CD4-positive, alpha-beta T cell (primary cell): ENCODE measurements around the gene ZDHHC12. TPM values are rescaled to one million over a fixed set of nuclear protein-coding genes. Genes with fewer than 3 reads are reported as not detected.

Experiments
- ATAC-seq: fragments of 200-7000 bp; cut with Tn5 transposase; one replicate; pipeline ENCODE4 v1.10.0; 2022; ENCODE audit warnings: mild to moderate bottlenecking; ENCODE audit not compliant: poor library complexity
- CTCF ChIA-PET: fragments of 350-600 bp; sonication (Branson Sonifier 250); formaldehyde crosslinking; loops from one replicate; lab custom pipeline; 2021; ENCODE audit warnings: antibody characterized with exemption, inconsistent platforms; lab: Charles Lee
- POLR2A ChIA-PET: fragments of 350-600 bp; sonication (Branson Sonifier 250); formaldehyde crosslinking; loops from one replicate; lab custom pipeline; 2021; ENCODE audit warnings: antibody characterized with exemption, inconsistent platforms; lab: Charles Lee
- DNase-seq, 14 experiments: peaks; one replicate each; pipeline ENCODE4 v3.0.0-alpha.2; 2013 to 2020; ENCODE audit warnings: mixed read lengths in 2 of 14
- H3K27ac ChIP-seq, 2 donors: one replicate each; pipeline versions ENCODE4 v1.5.1 to v1.7.0; 2013; ENCODE audit warnings: low read length in 2 of 2, low read depth in 1 of 2, mild to moderate bottlenecking in 1 of 2
- H3K27me3 ChIP-seq, 2 experiments: 1 replicate in 1 of 2; 2 replicates in 1 of 2; pipeline versions ENCODE4 v1.6.1 to v1.7.0; 2013; ENCODE audit warnings: low read length in 2 of 2, control low read depth in 1 of 2, mild to moderate bottlenecking in 1 of 2, moderate library complexity in 1 of 2; ENCODE audit not compliant: insufficient read depth in 2 of 2, control insufficient read depth in 1 of 2
- H3K36me3 ChIP-seq: one replicate; pipeline ENCODE4 v1.6.1; 2013; ENCODE audit warnings: low read length, control low read depth; ENCODE audit not compliant: insufficient read depth
- H3K4me1 ChIP-seq: one replicate; pipeline ENCODE4 v1.6.1; 2013; ENCODE audit warnings: low read length, control low read depth; ENCODE audit not compliant: insufficient read depth
- H3K4me3 ChIP-seq: one replicate; pipeline ENCODE4 v1.5.1; 2013; ENCODE audit warnings: mild to moderate bottlenecking, low read length, moderate library complexity
- H3K9me3 ChIP-seq, 2 experiments: 1 replicate in 1 of 2; 2 replicates in 1 of 2; pipeline versions ENCODE4 v1.6.1 to v1.7.0; 2013; ENCODE audit warnings: low read length in 2 of 2, mild to moderate bottlenecking in 2 of 2, control low read depth in 1 of 2, moderate library complexity in 1 of 2; ENCODE audit not compliant: control insufficient read depth in 1 of 2, insufficient read depth in 1 of 2
- H3K27ac Mint-ChIP-seq: one replicate; pipeline ENCODE4 v1.8.0; 2020; ENCODE audit warnings: mixed read lengths
- H3K27me3 Mint-ChIP-seq: one replicate; pipeline ENCODE4 v1.8.0; 2021; ENCODE audit warnings: mixed read lengths
- H3K36me3 Mint-ChIP-seq: one replicate; pipeline ENCODE4 v1.8.0; 2021; ENCODE audit warnings: low read depth, mixed read lengths
- H3K4me1 Mint-ChIP-seq: one replicate; pipeline ENCODE4 v1.8.0; 2021; ENCODE audit warnings: low read depth, mixed read lengths
- H3K4me3 Mint-ChIP-seq: one replicate; pipeline ENCODE4 v1.8.0; 2020; ENCODE audit warnings: mild to moderate bottlenecking, mixed read lengths
- H3K9me3 Mint-ChIP-seq: one replicate; pipeline ENCODE4 v1.8.0; 2020; ENCODE audit warnings: mixed read lengths
- intact Hi-C, 2 experiments: fragments of 100-400 bp; cut with DNase I in 1 of 2; cut with micrococcal nuclease in 1 of 2; formaldehyde crosslinking; loops; one replicate each; pipeline versions ENCODE4 v1.15.1 to v1.9.0; 2023 to 2025; cut with DNase I, micrococcal nuclease
- total RNA-seq, 174 experiments: library from RNA in 2 of 174; stranded (reverse) in 2 of 174; gene quantifications; one replicate each; pipeline ENCODE4 v1.2.3 and lab custom pipeline; 2021 to 2026
- TF ChIP-seq, protein P1 (sequence below): fragments of 200-600 bp; IDR thresholded peaks from one replicate; pipeline ENCODE4 v1.8.0; 2022; ENCODE audit warnings: antibody characterized with exemption, mild to moderate bottlenecking

ZDHHC12 gene
- total RNA-seq, 2 experiments from 2014 or later: 22.0 to 23.7 TPM

DNA sequence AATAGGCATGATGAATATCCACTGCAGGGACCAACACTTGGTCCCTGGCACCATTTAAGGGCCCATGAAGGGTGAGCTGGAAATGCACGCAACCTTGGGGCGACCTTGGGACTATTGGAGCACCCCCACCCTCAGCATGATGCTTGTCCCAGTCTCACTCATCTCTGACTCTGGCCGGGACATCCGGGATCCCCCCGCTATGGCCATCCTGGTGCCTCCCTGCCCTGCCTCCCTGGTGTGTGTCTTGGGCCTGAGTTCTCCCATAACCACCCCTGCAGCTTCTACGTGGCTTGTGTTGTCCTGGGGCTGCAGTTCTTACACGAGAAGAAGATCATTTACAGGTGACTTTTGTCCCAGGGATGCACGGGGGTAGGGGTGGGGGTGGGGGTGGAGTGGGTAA lies 5.9 kb downstream of the ZDHHC12 start:
- peaks cover 13% of the 10 kb centered on the region for H3K36me3 Mint-ChIP-seq
- TF ChIP-seq, protein P1, sequence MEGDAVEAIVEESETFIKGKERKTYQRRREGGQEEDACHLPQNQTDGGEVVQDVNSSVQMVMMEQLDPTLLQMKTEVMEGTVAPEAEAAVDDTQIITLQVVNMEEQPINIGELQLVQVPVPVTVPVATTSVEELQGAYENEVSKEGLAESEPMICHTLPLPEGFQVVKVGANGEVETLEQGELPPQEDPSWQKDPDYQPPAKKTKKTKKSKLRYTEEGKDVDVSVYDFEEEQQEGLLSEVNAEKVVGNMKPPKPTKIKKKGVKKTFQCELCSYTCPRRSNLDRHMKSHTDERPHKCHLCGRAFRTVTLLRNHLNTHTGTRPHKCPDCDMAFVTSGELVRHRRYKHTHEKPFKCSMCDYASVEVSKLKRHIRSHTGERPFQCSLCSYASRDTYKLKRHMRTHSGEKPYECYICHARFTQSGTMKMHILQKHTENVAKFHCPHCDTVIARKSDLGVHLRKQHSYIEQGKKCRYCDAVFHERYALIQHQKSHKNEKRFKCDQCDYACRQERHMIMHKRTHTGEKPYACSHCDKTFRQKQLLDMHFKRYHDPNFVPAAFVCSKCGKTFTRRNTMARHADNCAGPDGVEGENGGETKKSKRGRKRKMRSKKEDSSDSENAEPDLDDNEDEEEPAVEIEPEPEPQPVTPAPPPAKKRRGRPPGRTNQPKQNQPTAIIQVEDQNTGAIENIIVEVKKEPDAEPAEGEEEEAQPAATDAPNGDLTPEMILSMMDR: no peak
- DNase-seq: no peak
- H3K9me3 ChIP-seq: no peaks in the 10 kb centered on the region
- H3K27ac Mint-ChIP-seq: no peak overlapping the region
- intact Hi-C loops: no loop called here
- peaks cover 10% of the 10 kb centered on the region for H3K4me1 Mint-ChIP-seq
- ATAC-seq: no peak
- H3K27me3 ChIP-seq: no peaks in the 10 kb centered on the region
- H3K27ac ChIP-seq: no peak overlapping the region
- ChIA-PET CTCF (no interaction called here), POLR2A (interaction anchor here (0.6 kb wide), 1 partner anchor 58 kb away, joined by 3 read pairs; no protein-coding TSS in a partner anchor)
- no peaks in the 10 kb centered on the region for H3K9me3 Mint-ChIP-seq
- peaks cover 13% of the 10 kb centered on the region for H3K36me3 ChIP-seq
- H3K4me1 ChIP-seq: peaks cover 6% of the 10 kb centered on the region
- no peaks in the 10 kb centered on the region for H3K27me3 Mint-ChIP-seq
- H3K4me3 Mint-ChIP-seq: no peak overlapping the region
- no peak overlapping the region for H3K4me3 ChIP-seq

DNA sequence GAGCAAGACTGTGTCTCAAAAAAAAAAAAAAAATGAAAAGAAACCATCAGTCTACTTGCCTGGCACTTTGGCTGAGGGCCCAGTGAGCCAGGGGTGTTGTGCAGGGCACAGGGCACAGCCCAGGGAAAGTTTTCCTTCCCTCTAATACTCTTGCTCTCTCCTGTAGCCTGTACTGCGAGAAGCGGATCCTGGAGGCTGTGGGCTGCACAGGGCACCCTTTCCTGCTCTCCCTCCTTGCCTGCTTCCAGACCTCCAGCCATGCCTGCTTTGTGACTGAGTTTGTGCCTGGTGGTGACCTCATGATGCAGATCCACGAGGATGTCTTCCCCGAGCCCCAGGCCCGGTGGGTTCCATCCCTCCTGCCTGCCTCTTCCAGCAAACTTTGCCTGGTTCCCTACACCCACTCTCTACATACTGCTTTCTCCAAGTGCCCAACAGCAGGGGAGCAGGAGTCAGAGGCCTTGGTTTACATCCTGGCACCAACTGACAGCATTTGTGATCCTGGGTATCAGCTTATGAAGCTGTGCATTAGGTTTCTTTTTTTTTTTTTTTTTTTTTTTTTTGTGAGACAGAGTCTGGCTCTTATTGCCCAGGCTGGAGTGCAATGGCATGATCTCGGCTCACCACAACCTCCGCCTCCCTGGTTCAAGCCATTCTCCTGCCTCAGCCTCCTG lies 7.2 kb downstream of the ZDHHC12 start:
- no peaks in the 10 kb centered on the region for H3K9me3 ChIP-seq
- Mint-ChIP-seq H3K36me3 (peaks cover 1% of the 10 kb centered on the region), H3K4me3 (no peak overlapping the region), H3K9me3 (no peaks in the 10 kb centered on the region), H3K27me3 (no peaks in the 10 kb centered on the region), H3K4me1 (no peaks in the 10 kb centered on the region), H3K27ac (no peak overlapping the region)
- TF ChIP-seq, protein P1: no peak
- H3K27me3 ChIP-seq: no peaks in the 10 kb centered on the region
- intact Hi-C loops: no loop called here
- ATAC-seq: no peak
- POLR2A ChIA-PET: interaction anchor here (0.7 kb wide), 1 partner anchor 407 kb away, joined by 4 read pairs; no protein-coding TSS in a partner anchor
- no peaks in the 10 kb centered on the region for H3K4me1 ChIP-seq
- no peak overlapping the region for H3K4me3 ChIP-seq
- DNase-seq: no peak
- CTCF ChIA-PET: no interaction called here
- H3K27ac ChIP-seq: no peak overlapping the region
- H3K36me3 ChIP-seq: peaks cover 11% of the 10 kb centered on the region

GRCh38 chr9:128715436-128715750 lies 8.5 kb downstream of the ZDHHC12 start:
- no peaks in the 10 kb centered on the region for H3K4me1 ChIP-seq
- H3K4me3 Mint-ChIP-seq: no peak overlapping the region
- no peak overlapping the region for H3K4me3 ChIP-seq
- H3K4me1 Mint-ChIP-seq: no peaks in the 10 kb centered on the region
- DNase-seq: no peak
- H3K36me3 Mint-ChIP-seq: no peaks in the 10 kb centered on the region
- H3K27me3 ChIP-seq: no peaks in the 10 kb centered on the region
- H3K9me3 ChIP-seq: no peaks in the 10 kb centered on the region
- CTCF ChIA-PET: no interaction called here
- no peaks in the 10 kb centered on the region for H3K9me3 Mint-ChIP-seq
- no peak overlapping the region for H3K27ac Mint-ChIP-seq
- intact Hi-C loops: no loop called here
- TF ChIP-seq, protein P1: no peak
- peaks cover 1% of the 10 kb centered on the region for H3K36me3 ChIP-seq
- POLR2A ChIA-PET: interaction anchor here (1.0 kb wide), 1 partner anchor 9 kb away, joined by 4 read pairs; no protein-coding TSS in a partner anchor
- H3K27me3 Mint-ChIP-seq: no peaks in the 10 kb centered on the region
- H3K27ac ChIP-seq: no peak overlapping the region
- ATAC-seq: no peak
